ENCODE measurements around the gene TM9SF4.

The TM9SF4 gene

DNA sequence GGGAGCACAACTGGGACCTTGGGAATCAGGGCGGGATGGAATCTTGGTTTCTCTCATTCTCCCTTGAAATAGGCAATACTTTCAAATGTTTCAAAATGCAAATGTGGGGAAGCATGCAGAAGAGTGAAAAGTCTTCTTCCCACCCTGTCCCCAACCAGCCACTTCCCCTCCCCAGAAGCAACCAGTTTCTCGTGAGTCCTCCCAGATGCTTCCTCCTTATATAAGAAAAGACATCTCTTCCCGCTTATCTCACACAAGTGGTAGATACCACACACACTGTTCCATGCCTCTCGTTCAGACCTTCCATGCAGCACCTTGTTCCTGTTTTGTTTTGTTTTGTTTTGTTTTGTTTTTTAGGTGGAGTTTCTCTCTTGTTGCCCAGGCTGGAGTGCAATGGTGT, 32.3 kb upstream of the TM9SF4 start:
- H3K4me3 ChIP-seq (ENCODE audit: low read depth, low read length): no peak overlapping the region
- DNase-seq (ENCODE audit: low read depth): no peak
- TF ChIP-seq, protein P1, sequence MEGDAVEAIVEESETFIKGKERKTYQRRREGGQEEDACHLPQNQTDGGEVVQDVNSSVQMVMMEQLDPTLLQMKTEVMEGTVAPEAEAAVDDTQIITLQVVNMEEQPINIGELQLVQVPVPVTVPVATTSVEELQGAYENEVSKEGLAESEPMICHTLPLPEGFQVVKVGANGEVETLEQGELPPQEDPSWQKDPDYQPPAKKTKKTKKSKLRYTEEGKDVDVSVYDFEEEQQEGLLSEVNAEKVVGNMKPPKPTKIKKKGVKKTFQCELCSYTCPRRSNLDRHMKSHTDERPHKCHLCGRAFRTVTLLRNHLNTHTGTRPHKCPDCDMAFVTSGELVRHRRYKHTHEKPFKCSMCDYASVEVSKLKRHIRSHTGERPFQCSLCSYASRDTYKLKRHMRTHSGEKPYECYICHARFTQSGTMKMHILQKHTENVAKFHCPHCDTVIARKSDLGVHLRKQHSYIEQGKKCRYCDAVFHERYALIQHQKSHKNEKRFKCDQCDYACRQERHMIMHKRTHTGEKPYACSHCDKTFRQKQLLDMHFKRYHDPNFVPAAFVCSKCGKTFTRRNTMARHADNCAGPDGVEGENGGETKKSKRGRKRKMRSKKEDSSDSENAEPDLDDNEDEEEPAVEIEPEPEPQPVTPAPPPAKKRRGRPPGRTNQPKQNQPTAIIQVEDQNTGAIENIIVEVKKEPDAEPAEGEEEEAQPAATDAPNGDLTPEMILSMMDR (IDR thresholded peaks at IDR 0.05; ENCODE audit: low read depth, low read length, missing control alignments): no peak

DNA sequence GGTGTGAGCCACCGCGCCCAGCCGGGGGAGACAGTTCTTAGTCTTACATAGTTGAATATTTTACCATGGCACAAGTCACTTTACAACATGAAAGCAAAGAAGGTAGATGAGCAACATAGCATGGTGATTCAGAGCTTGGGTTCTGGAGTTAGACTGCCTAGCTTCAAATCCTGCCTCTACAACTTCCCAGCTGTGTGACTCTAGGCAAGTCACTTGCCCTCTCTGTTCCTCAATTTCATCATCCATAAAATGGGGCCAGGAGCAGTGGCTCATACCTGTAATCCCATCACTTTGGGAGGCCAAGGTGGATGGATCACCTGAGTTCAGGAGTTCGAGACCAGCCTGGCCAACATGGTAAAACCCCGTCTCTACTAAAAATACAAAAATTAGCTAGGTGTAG, 31.2 kb upstream of the TM9SF4 start:
- TF ChIP-seq, protein P1 (IDR thresholded peaks at IDR 0.05; ENCODE audit: low read depth, low read length, missing control alignments): no peak
- no peak for DNase-seq (ENCODE audit: low read depth)

DNA sequence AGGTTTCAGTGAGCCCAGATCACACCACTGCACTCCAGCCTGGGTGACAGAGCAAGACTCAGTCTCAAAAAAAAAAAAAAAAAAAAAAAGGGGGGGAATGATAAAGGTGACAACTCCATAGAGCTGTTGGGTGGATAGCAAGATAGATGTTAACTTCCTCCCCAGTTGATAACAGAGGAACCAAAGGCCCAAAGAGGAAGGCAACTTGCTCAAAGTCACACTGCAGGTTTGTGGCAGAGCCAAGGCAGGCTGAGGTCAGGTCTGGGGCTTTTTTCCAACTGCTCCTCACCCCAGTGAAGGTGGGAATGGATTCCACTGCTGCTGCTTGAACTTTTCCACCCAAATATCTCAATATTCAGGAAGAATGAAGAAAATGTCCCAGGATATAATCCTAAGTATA, 30.7 kb upstream of the TM9SF4 start:
- no peak for DNase-seq (ENCODE audit: low read depth)

More for the DNA sequence above, 31.2 kb upstream of the TM9SF4 start:
- no peak overlapping the region for H3K4me3 ChIP-seq (ENCODE audit: low read depth, low read length)

DNA sequence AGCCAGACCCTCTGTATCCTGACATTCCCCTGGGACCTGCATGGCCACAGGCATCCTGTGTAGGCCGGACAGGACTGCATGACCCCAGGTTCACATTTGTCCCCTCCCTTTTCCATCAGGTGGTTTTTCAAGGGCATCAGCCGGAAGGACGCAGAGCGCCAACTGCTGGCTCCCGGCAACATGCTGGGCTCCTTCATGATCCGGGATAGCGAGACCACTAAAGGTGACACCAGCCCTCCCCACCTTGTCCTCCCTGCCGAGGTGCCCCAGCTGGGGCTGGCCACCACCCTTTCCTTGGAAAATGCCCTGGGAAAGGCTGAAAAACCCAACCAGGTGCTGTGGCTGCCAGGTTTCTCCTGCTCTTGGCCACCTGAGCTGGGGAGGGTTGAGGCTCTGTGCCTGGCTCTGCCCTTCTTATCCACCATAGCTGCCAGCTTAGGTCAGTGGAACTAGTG, 29.8 kb upstream of the TM9SF4 start:
- TF ChIP-seq, protein P1 (IDR thresholded peaks at IDR 0.05; ENCODE audit: low read depth, low read length, missing control alignments): no peak

More for the DNA sequence above, 30.7 kb upstream of the TM9SF4 start:
- TF ChIP-seq, protein P1 (IDR thresholded peaks at IDR 0.05; ENCODE audit: low read depth, low read length, missing control alignments): no peak
- H3K4me3 ChIP-seq (ENCODE audit: low read depth, low read length): no peak overlapping the region

DNA sequence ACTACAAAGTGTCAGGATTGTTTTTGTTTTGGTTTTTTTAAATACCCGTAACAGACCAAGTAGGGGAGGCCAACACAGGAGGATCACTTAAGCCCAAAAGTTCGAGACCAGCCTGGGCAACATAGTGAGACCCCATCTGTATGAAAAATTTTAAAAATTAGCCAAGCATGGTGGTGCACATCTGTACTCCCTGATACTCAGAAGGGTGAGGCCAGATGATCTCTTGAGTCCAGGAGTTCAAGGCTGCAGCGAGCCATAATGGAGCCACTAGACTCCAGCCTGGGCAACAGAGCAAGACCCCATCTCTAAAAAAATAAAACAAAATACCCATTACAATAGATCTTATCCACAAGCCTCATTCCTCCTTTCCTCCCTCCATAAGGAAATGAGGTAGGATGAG, 28.7 kb upstream of the TM9SF4 start:
- TF ChIP-seq, protein P1 (IDR thresholded peaks at IDR 0.05; ENCODE audit: low read depth, low read length, missing control alignments): no peak
- H3K4me3 ChIP-seq (ENCODE audit: low read depth, low read length): no peak overlapping the region
- no peak for DNase-seq (ENCODE audit: low read depth)

More for the DNA sequence above, 29.8 kb upstream of the TM9SF4 start:
- no peak overlapping the region for H3K4me3 ChIP-seq (ENCODE audit: low read depth, low read length)
- no peak for DNase-seq (ENCODE audit: low read depth)

DNA sequence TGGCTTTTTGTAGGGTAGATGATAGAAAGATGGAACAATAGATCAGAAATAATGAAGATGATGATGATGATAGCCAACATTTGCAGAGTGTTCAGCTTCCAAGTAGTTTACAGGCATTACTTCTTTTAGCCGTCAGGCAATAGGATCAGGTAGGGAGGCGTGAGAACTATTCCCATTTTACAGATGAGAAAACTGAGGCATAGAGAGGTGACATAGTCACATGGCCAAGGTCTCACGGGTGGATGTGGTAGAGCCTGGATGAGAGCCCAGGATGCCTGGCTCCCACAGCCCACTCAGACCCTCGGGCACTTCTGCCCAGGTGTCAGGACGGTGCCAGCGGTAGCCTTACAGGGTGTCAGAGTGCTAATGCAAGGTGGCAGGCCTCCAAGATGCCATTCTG, 26.0 kb upstream of the TM9SF4 start:
- no peak overlapping the region for H3K4me3 ChIP-seq (ENCODE audit: low read depth, low read length)
- DNase-seq (ENCODE audit: low read depth): no peak
- TF ChIP-seq, protein P1 (IDR thresholded peaks at IDR 0.05; ENCODE audit: low read depth, low read length, missing control alignments): no peak

DNA sequence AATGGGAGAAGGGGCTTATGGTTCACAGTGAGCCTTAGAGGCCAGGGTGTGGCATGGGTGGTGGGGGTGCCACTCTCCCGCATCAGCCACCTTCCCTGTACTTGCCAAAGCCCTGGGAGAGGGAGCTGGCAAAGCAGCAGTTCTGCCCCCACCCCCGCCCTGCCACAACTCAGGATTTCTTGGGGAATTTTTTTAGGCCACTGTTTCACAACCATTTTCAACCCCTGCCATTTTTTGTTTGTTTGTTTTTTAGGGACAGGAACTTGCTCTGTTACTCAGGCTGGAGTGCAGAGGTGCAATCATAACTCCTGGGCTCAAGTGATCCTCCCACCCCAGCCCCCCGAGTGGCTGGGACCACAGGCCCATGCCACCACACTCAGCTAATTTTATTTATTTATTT, 22.4 kb upstream of the TM9SF4 start:
- no peak overlapping the region for H3K4me3 ChIP-seq (ENCODE audit: low read depth, low read length)
- TF ChIP-seq, protein P1 (IDR thresholded peaks at IDR 0.05; ENCODE audit: low read depth, low read length, missing control alignments): no peak

More for the DNA sequence above, 22.4 kb upstream of the TM9SF4 start:
- DNase-seq (ENCODE audit: low read depth): no peak

All from GM12864 (cell line).